ENCODE measurements around the gene C1orf159. TPM values are rescaled to one million over a fixed set of nuclear protein-coding genes. Genes with fewer than 3 reads are reported as not detected.

Gene C1orf159
- total and polyA plus RNA-seq, 10 of the 15 experiments (the other 5 are each of a cell fraction or from before 2014, with no cell fraction given): 0.11 to 23.4 (median 8.0) TPM

DNA sequence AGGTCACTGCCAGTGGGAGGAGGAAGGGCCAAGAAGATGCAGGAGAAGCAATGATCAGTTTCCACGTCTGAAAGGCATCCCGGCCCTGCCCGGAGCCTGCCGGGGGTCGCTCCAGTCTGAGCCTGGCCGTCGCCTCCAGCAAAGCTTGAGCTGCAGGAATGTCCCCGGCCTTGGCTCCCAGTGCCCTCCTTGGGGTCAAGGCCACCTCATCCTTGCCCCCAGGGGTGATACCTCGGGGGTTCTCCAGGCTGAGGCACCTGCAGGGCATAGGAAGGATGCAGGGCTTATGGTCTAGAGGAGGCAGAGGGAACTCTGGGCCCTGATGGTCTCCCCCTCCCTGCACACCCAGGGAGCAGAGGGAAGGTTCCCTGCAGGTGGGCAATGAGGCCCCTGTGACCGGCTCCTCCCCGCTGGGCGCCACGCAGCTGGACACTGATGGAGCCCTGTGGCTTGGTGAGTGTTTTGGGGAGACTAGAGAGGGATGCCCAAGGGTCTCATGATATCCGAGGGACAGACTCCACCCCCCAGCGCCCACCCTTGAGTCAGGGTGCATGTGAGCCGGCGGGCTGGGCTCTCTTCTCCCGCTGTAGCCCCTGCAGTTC lies 61.7 kb downstream of the C1orf159 start:
- no peaks in the 10 kb centered on the region for H3K27me3 ChIP-seq (replicated peaks in 1 of 2; ENCODE audit: control insufficient read depth in 2 of 2, insufficient read depth in 2 of 2, low read length in 1 of 2)
- no peaks in the 10 kb centered on the region for H3K9me3 ChIP-seq (replicated peaks; ENCODE audit: control insufficient read depth, insufficient read depth, low read length)
- DNase-seq (ENCODE audit: low read depth, low spot score) (no peak), ATAC-seq (no peak), FAIRE-seq (no peak)
- no peak overlapping the region for H3K9ac ChIP-seq (ENCODE audit: control insufficient read depth, insufficient read depth, low read length)
- CTCF ChIA-PET: no interaction called here
- no peak for TF ChIP-seq STAT1 (conservative IDR thresholded peaks at IDR 0.05)
- peaks cover 3 to 9% of the 10 kb centered on the region in 2 experiments; a peak in 3 of 4 replicates for H3K36me3 ChIP-seq (ENCODE audit: control insufficient read depth in 2 of 2, insufficient read depth in 2 of 2, low read length in 1 of 2)
- H4K20me1 ChIP-seq (ENCODE audit: control insufficient read depth, insufficient read depth): no peaks in the 10 kb centered on the region
- H3K4me2 ChIP-seq (ENCODE audit: control insufficient read depth, insufficient read depth): no peak overlapping the region
- in situ Hi-C loops (cut with MboI) (loop anchor here (5.0 kb wide), 1 partner anchor 48 kb away; no protein-coding TSS in a partner anchor), intact Hi-C loops (cut with micrococcal nuclease; ENCODE audit: unreplicated experiment) (no loop called here)
- BruUV-seq (replicated peaks): no TSS peak
- RAD21 ChIA-PET (ENCODE audit: unreplicated experiment): no interaction called here
- no peak overlapping the region for H3K27ac ChIP-seq (ENCODE audit: control insufficient read depth, insufficient read depth)
- H3K79me2 ChIP-seq (ENCODE audit: control insufficient read depth, insufficient read depth, low read length): no peaks in the 10 kb centered on the region
- POLR2A ChIA-PET: no interaction called here
- no peak overlapping the region for H3K4me3 ChIP-seq
- H3K4me1 ChIP-seq (ENCODE audit: control insufficient read depth, insufficient read depth, low read length): peaks cover 14% of the 10 kb centered on the region
- 82% methylated on average over 18 of the region's 18 CpGs for WGBS (ENCODE audit: insufficient coverage, insufficient replicate concordance, low lambda C conversion rate, missing lambda C conversion rate)
- no peak overlapping the region for H2AFZ ChIP-seq (ENCODE audit: control insufficient read depth, low read depth, low read length)
- SMC1A ChIA-PET (ENCODE audit: uncharacterized antibody, unreplicated experiment): no interaction called here

DNA sequence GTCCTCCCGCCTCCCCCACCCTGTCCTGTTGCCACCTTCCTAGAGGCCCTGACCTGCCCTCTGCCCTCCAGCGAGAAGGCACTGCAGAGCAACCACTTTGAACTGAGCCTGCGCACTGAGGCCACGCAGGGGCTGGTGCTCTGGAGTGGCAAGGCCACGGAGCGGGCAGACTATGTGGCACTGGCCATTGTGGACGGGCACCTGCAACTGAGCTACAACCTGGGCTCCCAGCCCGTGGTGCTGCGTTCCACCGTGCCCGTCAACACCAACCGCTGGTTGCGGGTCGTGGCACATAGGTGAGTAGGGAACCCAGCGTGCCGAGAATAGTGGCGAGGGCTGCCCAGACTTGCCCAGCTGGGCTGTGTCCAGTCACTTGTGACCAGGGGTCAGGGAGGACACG lies 62.2 kb downstream of the C1orf159 start:
- H2AFZ ChIP-seq (ENCODE audit: control insufficient read depth, low read depth, low read length): no peak overlapping the region
- no peak overlapping the region for H3K27ac ChIP-seq (ENCODE audit: control insufficient read depth, insufficient read depth)
- WGBS (ENCODE audit: insufficient coverage, insufficient replicate concordance, low lambda C conversion rate, missing lambda C conversion rate): 84% methylated on average over 18 of the region's 18 CpGs
- ChIA-PET CTCF (no interaction called here), SMC1A (ENCODE audit: uncharacterized antibody, unreplicated experiment) (no interaction called here), POLR2A (no interaction called here), RAD21 (ENCODE audit: unreplicated experiment) (no interaction called here)
- no peak for ATAC-seq
- FAIRE-seq: no peak
- H4K20me1 ChIP-seq (ENCODE audit: control insufficient read depth, insufficient read depth): no peaks in the 10 kb centered on the region
- H3K4me1 ChIP-seq (ENCODE audit: control insufficient read depth, insufficient read depth, low read length): peaks cover 11% of the 10 kb centered on the region
- no peak for TF ChIP-seq SMARCA5 (IDR thresholded peaks at IDR 0.05)
- no peak for TF ChIP-seq ZNF384 (IDR thresholded peaks at IDR 0.05; ENCODE audit: borderline replicate concordance, low read depth, low read length)
- H3K36me3 ChIP-seq (ENCODE audit: control insufficient read depth in 2 of 2, insufficient read depth in 2 of 2, low read length in 1 of 2): peaks cover 3 to 9% of the 10 kb centered on the region in 2 experiments; a peak in 3 of 4 replicates
- H3K4me3 ChIP-seq: no peak overlapping the region
- in situ Hi-C loops (cut with MboI) (loop anchor here (5.0 kb wide), 1 partner anchor 49 kb away; no protein-coding TSS in a partner anchor), intact Hi-C loops (cut with micrococcal nuclease; ENCODE audit: unreplicated experiment) (no loop called here)
- H3K79me2 ChIP-seq (ENCODE audit: control insufficient read depth, insufficient read depth, low read length): no peaks in the 10 kb centered on the region
- no peaks in the 10 kb centered on the region for H3K27me3 ChIP-seq (replicated peaks in 1 of 2; ENCODE audit: control insufficient read depth in 2 of 2, insufficient read depth in 2 of 2, low read length in 1 of 2)
- no peak overlapping the region for H3K4me2 ChIP-seq (ENCODE audit: control insufficient read depth, insufficient read depth)
- no peak for DNase-seq (ENCODE audit: low read depth, low spot score)
- H3K9me3 ChIP-seq (replicated peaks; ENCODE audit: control insufficient read depth, insufficient read depth, low read length): no peaks in the 10 kb centered on the region
- no TSS peak for BruUV-seq (replicated peaks)
- no peak overlapping the region for H3K9ac ChIP-seq (ENCODE audit: control insufficient read depth, insufficient read depth, low read length)

Data from GM12878 (cell line).